ENCODE data around the gene AP1G1. TPM values are rescaled to one million over a fixed set of nuclear protein-coding genes. Genes with fewer than 3 reads are reported as not detected.

The AP1G1 gene
- total RNA-seq (2021) = 79.2 and 83.1 TPM in 2 replicates
- long read RNA-seq, full-length matches to known transcripts = 44 of 124 reads
- long read RNA-seq, partial matches to known transcripts = 15 of 124 reads
- long read RNA-seq, other reads (novel, unspliced or antisense) = 65 of 124 reads

GRCh38 chr16:71808593-71809459 is at the start of gene AP1G1:
TSS of gene AP1G1 (minus strand) at chr16:71808834. CDS start at chr16:71789479, 19,355 bp downstream.
- Histone ChIP-seq H3K4me2 (ENCODE audit: insufficient read depth, insufficient read length, low read length) (peak within 1 kb of the TSS; percentile 87), H3K27ac (ENCODE audit: insufficient read length, low read depth, low read length) (peak within 1 kb of the TSS; percentile 93), H3K9ac (ENCODE audit: extremely low read depth, insufficient read length, low read length) (peak within 1 kb of the TSS; percentile 96), H4K20me1 (ENCODE audit: control insufficient read depth, insufficient read depth, insufficient read length) (no peaks in the 10 kb centered on the region), H2BK120ac (ENCODE audit: low read depth, low read length, poor library complexity, severe bottlenecking) (no peak within 1 kb of the TSS), H3K18ac (ENCODE audit: insufficient read length, low read depth, low read length) (peak within 1 kb of the TSS; percentile 94), H3K23me2 (ENCODE audit: insufficient read length, low read depth, low read length, poor library complexity, severe bottlenecking) (peaks cover 7% of the 10 kb centered on the region), H2AK5ac (ENCODE audit: insufficient read length, low read length) (no peak within 1 kb of the TSS), H3K9me3 (ENCODE audit: control insufficient read depth, low read depth, low read length) (no peaks in the 10 kb centered on the region), H3K4ac (ENCODE audit: low read depth, low read length) (no peak within 1 kb of the TSS), H4K91ac (ENCODE audit: insufficient read length, low read depth, low read length) (peak within 1 kb of the TSS; percentile 1), H2BK15ac (ENCODE audit: low read depth, low read length) (no peak within 1 kb of the TSS), H3K14ac (ENCODE audit: insufficient read depth, low read length) (peak within 1 kb of the TSS; percentile 96), H3K79me1 (ENCODE audit: insufficient read depth, low read depth, low read length, poor library complexity, severe bottlenecking) (peaks cover 6% of the 10 kb centered on the region), H3K23ac (ENCODE audit: insufficient read length, low read depth, low read length) (no peak within 1 kb of the TSS), H4K5ac (ENCODE audit: insufficient read length, low read depth, low read length) (peak within 1 kb of the TSS; percentile 94), H2BK12ac (ENCODE audit: insufficient read length, low read depth, low read length) (no peak within 1 kb of the TSS), H2BK20ac (ENCODE audit: low read depth, low read length, poor library complexity, severe bottlenecking) (no peak within 1 kb of the TSS), H2BK5ac (ENCODE audit: insufficient read length, low read length) (peak within 1 kb of the TSS; percentile 95), H3K79me2 (ENCODE audit: insufficient read depth, low read length) (peaks cover 16% of the 10 kb centered on the region; the same call in 1 of the 2 replicates), H3K27me3 (ENCODE audit: insufficient read depth, low read length) (no peaks in the 10 kb centered on the region), H4K8ac (replicated peaks; ENCODE audit: insufficient read length, low read depth, low read length) (no peak within 1 kb of the TSS), H3K4me1 (ENCODE audit: insufficient read depth, low read length) (no peaks in the 10 kb centered on the region), H2AFZ (ENCODE audit: low read length) (peak within 1 kb of the TSS; percentile 90), H3T11ph (ENCODE audit: low read length) (peak within 1 kb of the TSS; percentile 94), H3K56ac (ENCODE audit: insufficient read length, low read depth, low read length) (peak within 1 kb of the TSS; percentile 94)
- DNase-seq = peak; percentile 98
- no peak for TF ChIP-seq CTCF (conservative IDR thresholded peaks at IDR 0.05)
- Mint-ChIP-seq H3K27ac (peak within 1 kb of the TSS; percentile 100), H3K9me3 (peaks cover 0 to 3% of the 10 kb centered on the region in 2 experiments; a peak in 1 of 5 replicates), H3K4me1 (peaks cover 5 to 7% of the 10 kb centered on the region in 2 experiments), H3K4me3 (peak within 1 kb of the TSS; percentile 89 to 93), H3K36me3 (ENCODE audit: insufficient read depth in 1 of 3, low read depth in 3 of 3) (peaks cover 0 to 4% (median 0%) of the 10 kb centered on the region in 3 experiments; a peak in 1 of 7 replicates), H3K27me3 (ENCODE audit: low read depth) (no peaks in the 10 kb centered on the region)
- no CpG with 5 or more reads among the region's 54 CpGs for WGBS (ENCODE audit: extremely low coverage, insufficient read length, low lambda C conversion rate)

Data from H9 (cell line).